Uterus (tissue), 4 donors: Measurements from ENCODE around the gene F2RL3. TPM values are rescaled to one million over a fixed set of nuclear protein-coding genes. Genes with fewer than 3 reads are reported as not detected.

Source experiments
- DNase-seq, 2 donors: peaks; one replicate each; pipeline ENCODE4 v3.0.0-alpha.2; 2019 to 2020
- H3K27ac ChIP-seq, 2 donors: fragments of 200-600 bp; sonication (generic); 1 replicate in 1 of 2; 2 replicates in 1 of 2; pipeline ENCODE4 v1.5.1; 2016 to 2018
- H3K27me3 ChIP-seq, 2 donors: fragments of 200-600 bp; sonication (generic); one replicate each; pipeline ENCODE4 v1.5.1; 2018 to 2019; ENCODE audit warnings: control low read depth in 1 of 2
- H3K36me3 ChIP-seq, 2 donors: fragments of 200-600 bp; sonication (generic); one replicate each; pipeline ENCODE4 v1.5.1; 2019; ENCODE audit warnings: control low read depth in 1 of 2
- H3K4me1 ChIP-seq, 2 donors: fragments of 200-600 bp; sonication (generic); one replicate each; pipeline ENCODE4 v1.5.1; 2018 to 2019; ENCODE audit warnings: control low read depth in 1 of 2
- H3K4me3 ChIP-seq, 2 donors: fragments of 200-600 bp; sonication (generic); 1 replicate in 1 of 2; 2 replicates in 1 of 2; pipeline ENCODE4 v1.5.1; 2018 to 2019; ENCODE audit warnings: mild to moderate bottlenecking in 1 of 2
- H3K9me3 ChIP-seq, 2 donors: fragments of 200-600 bp; sonication (generic); one replicate each; pipeline ENCODE4 v1.5.1; 2019; ENCODE audit warnings: control low read depth in 1 of 2
- POLR2A ChIP-seq, 2 donors: fragments of 450-650 bp; IDR thresholded peaks; one replicate each; pipeline ENCODE4 v1.6.1; 2016; ENCODE audit warnings: antibody characterized with exemption in 2 of 2, mild to moderate bottlenecking in 1 of 2, moderate library complexity in 1 of 2
- intact Hi-C: fragments of 100-400 bp; cut with DNase I; formaldehyde crosslinking; loops from one replicate; pipeline ENCODE4 v1.15.1; 2023; ENCODE audit warnings: low total_unique reads
- total RNA-seq, 4 donors: library from RNA; depleted of rRNA in 3 of 4; stranded (reverse); fragments of >200 nt in 3 of 4; gene quantifications; one replicate each; pipeline versions ENCODE4 v1.1.0 to v1.2.4, GENCODE V29; 2014 to 2023
- TF ChIP-seq, protein P1 (sequence below), 4 experiments: fragments of 200-600 bp in 2 of 4; fragments of 450-650 bp in 2 of 4; sonication (generic) in 2 of 4; IDR thresholded peaks; one replicate each; pipeline ENCODE4 v1.5.1; 2016 to 2019; ENCODE audit warnings: antibody characterized with exemption in 4 of 4, mild to moderate bottlenecking in 2 of 4, moderate library complexity in 1 of 4
- donor health status: DM: yes; HTN: yes; CAD: no.

Gene F2RL3
- total RNA-seq, 4 donors from 2014 or later: 0.07 to 20.0 (median 6.3) TPM

DNA sequence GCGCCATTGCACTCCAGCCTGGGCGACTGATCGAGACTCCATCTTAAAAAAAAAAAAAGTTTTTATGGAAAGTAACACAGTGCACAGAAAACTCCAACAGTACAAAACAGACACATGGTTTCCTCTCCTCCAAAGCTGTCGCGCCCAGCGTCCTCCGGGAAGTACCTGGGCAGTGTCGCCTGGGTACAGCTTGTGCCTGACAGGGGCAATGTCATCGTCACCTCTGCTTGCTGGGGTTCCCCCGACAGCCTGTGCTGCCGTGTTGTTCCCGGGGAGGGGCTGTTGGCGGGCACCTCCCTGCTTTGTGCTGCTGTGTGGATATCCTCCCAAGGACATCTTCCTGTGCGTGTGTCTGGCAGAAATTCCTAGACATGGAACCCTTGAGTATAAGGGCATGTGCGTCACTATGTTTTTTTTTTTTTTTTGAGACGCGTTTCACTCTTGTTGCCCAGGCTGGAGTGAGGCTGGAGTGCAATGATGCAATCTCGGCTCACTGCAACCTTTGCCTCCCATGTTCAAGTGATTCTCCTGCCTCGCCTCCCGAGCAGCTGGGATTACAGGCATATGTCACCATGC lies 2.4 kb upstream of the F2RL3 start:
- peaks cover 0 to 16% of the 10 kb centered on the region in 2 donors for H3K9me3 ChIP-seq
- no peaks in the 10 kb centered on the region for H3K27me3 ChIP-seq
- no peak for TF ChIP-seq POLR2A (IDR thresholded peaks at IDR 0.05)
- TF ChIP-seq, protein P1, sequence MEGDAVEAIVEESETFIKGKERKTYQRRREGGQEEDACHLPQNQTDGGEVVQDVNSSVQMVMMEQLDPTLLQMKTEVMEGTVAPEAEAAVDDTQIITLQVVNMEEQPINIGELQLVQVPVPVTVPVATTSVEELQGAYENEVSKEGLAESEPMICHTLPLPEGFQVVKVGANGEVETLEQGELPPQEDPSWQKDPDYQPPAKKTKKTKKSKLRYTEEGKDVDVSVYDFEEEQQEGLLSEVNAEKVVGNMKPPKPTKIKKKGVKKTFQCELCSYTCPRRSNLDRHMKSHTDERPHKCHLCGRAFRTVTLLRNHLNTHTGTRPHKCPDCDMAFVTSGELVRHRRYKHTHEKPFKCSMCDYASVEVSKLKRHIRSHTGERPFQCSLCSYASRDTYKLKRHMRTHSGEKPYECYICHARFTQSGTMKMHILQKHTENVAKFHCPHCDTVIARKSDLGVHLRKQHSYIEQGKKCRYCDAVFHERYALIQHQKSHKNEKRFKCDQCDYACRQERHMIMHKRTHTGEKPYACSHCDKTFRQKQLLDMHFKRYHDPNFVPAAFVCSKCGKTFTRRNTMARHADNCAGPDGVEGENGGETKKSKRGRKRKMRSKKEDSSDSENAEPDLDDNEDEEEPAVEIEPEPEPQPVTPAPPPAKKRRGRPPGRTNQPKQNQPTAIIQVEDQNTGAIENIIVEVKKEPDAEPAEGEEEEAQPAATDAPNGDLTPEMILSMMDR (IDR thresholded peaks at IDR 0.05): no peak
- H3K36me3 ChIP-seq: no peaks in the 10 kb centered on the region
- intact Hi-C loops: no loop called here
- peak overlapping the region in 1 of 2 donors; percentile 46 for H3K27ac ChIP-seq
- no peak overlapping the region for H3K4me3 ChIP-seq
- peak; percentile 40 to 81 for DNase-seq
- no peaks in the 10 kb centered on the region for H3K4me1 ChIP-seq

DNA sequence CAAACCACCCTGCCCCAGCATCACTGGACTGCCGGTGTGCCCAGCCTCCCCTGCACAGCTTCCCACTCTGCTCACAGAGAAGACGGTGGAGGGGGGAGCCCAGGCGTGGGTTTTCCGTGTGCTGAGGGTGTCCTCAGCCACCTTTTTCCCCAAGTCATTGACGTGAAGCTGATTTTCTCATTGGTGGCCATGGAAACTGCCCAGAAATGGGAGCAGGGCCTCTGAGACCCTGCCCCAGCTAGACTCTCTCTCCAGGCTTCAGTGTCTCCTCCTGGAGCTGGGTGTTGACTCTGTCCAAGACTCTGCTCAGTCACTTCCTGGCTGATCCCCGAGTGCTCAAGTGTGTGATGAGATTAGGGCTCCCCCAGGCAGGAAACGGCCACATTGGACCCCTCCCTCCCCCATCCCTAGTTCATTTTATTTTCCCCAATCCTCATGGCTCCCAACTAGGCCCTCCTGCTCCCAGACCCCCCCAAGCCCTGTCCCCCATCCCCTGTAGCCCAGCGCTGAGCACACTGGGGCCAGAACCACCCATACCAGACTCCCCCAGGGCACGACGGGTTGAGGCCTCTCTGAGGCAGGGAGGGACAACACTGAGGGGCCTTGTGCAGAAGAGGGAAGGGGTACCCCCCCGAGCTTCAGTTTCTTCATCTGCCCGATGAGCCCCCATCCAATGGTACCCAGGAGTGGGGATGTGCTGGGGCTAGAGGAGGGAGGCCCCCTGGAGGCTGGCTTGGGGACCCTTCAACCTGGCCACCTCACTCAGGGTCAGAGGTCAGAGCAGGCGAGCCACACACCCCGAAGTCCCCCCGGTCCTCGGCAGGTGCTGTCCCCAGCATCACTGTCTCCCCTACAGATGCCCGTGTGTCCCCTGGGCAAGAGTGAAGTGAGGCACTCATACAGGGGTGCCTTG lies 1.2 kb upstream of the F2RL3 start:
- Histone ChIP-seq H3K4me3 (no peak overlapping the region), H3K36me3 (no peaks in the 10 kb centered on the region), H3K9me3 (peaks cover 0 to 6% of the 10 kb centered on the region in 2 donors), H3K4me1 (no peaks in the 10 kb centered on the region), H3K27ac (peak overlapping the region; percentile 57 to 67), H3K27me3 (no peaks in the 10 kb centered on the region)
- no peak for DNase-seq
- TF ChIP-seq, protein P1 (IDR thresholded peaks at IDR 0.05): no peak
- no peak for TF ChIP-seq POLR2A (IDR thresholded peaks at IDR 0.05)
- intact Hi-C loops: no loop called here

DNA sequence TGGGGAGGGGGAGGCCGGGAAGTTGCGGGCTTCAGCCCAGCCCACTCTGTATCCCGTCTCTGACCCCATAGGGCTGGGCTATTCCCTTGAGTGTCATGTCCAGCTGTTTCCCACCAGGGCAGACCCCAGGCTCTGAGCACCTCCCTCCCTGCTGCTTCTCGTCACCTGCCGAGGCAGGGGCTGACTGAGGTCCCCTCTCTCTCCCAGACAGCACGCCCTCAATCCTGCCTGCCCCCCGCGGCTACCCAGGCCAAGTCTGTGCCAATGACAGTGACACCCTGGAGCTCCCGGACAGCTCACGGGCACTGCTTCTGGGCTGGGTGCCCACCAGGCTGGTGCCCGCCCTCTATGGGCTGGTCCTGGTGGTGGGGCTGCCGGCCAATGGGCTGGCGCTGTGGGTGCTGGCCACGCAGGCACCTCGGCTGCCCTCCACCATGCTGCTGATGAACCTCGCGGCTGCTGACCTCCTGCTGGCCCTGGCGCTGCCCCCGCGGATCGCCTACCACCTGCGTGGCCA lies 625 bp downstream of the F2RL3 start:
- no peaks in the 10 kb centered on the region for H3K27me3 ChIP-seq
- no peak for DNase-seq
- H3K27ac ChIP-seq: peak overlapping the region; percentile 57 to 67
- no peaks in the 10 kb centered on the region for H3K36me3 ChIP-seq
- H3K4me3 ChIP-seq: peak overlapping the region; percentile 7
- TF ChIP-seq POLR2A (IDR thresholded peaks at IDR 0.05): no peak
- TF ChIP-seq, protein P1 (IDR thresholded peaks at IDR 0.05): no peak
- H3K9me3 ChIP-seq: no peaks in the 10 kb centered on the region
- H3K4me1 ChIP-seq: no peaks in the 10 kb centered on the region
- intact Hi-C loops: no loop called here

DNA sequence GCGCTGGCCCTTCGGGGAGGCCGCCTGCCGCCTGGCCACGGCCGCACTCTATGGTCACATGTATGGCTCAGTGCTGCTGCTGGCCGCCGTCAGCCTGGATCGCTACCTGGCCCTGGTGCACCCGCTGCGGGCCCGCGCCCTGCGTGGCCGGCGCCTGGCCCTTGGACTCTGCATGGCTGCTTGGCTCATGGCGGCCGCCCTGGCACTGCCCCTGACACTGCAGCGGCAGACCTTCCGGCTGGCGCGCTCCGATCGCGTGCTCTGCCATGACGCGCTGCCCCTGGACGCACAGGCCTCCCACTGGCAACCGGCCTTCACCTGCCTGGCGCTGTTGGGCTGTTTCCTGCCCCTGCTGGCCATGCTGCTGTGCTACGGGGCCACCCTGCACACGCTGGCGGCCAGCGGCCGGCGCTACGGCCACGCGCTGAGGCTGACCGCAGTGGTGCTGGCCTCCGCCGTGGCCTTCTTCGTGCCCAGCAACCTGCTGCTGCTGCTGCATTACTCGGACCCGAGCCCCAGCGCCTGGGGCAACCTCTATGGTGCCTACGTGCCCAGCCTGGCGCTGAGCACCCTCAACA lies 1.2 kb downstream of the F2RL3 start:
- intact Hi-C loops: loop anchor here (5.0 kb wide), 1 partner anchor 63 kb away; the partner anchor contains the start of gene SIN3B
- peak overlapping the region; percentile 57 to 67 for H3K27ac ChIP-seq

More for the DNA sequence above, 1.2 kb downstream of the F2RL3 start:
- Histone ChIP-seq H3K27me3 (no peaks in the 10 kb centered on the region), H3K4me3 (no peak overlapping the region), H3K4me1 (no peaks in the 10 kb centered on the region), H3K9me3 (no peaks in the 10 kb centered on the region), H3K36me3 (no peaks in the 10 kb centered on the region)
- no peak for TF ChIP-seq POLR2A (IDR thresholded peaks at IDR 0.05)
- TF ChIP-seq, protein P1 (IDR thresholded peaks at IDR 0.05): no peak
- DNase-seq: no peak
